Mesenchymal stem cell (in vitro differentiated cells and primary cell): ENCODE measurements around the gene SLK.

Experiments
- DNase-seq: peaks from one replicate; pipeline ENCODE4 v3.0.0-alpha.2; 2013
- H2AFZ ChIP-seq: one replicate; pipeline ENCODE4 v1.6.1; 2013; ENCODE audit warnings: low read depth, mild to moderate bottlenecking, control low read depth, inconsistent platforms, low read length, moderate library complexity
- H2AK5ac ChIP-seq: 2 replicates; pipeline ENCODE4 v1.6.1; 2013; ENCODE audit warnings: low read length, moderate library complexity, mild to moderate bottlenecking, inconsistent platforms; ENCODE audit not compliant: severe bottlenecking
- H2BK120ac ChIP-seq: one replicate; pipeline ENCODE4 v1.6.1; 2013; ENCODE audit warnings: low read depth, mild to moderate bottlenecking, inconsistent platforms, low read length, moderate library complexity
- H2BK12ac ChIP-seq, 2 experiments: one replicate each; pipeline ENCODE4 v1.6.1; 2013; ENCODE audit warnings: inconsistent platforms in 2 of 2, low read length in 2 of 2, mild to moderate bottlenecking in 2 of 2, moderate library complexity in 2 of 2, control low read depth in 1 of 2
- H2BK15ac ChIP-seq: one replicate; pipeline ENCODE4 v1.6.1; 2013; ENCODE audit warnings: mild to moderate bottlenecking, low read depth, inconsistent platforms; ENCODE audit not compliant: poor library complexity, severe bottlenecking
- H2BK5ac ChIP-seq: 2 replicates; pipeline ENCODE4 v1.6.1; 2013; ENCODE audit warnings: low read depth, mild to moderate bottlenecking, low read length, control low read depth, inconsistent platforms; ENCODE audit not compliant: poor library complexity, severe bottlenecking
- H3K14ac ChIP-seq, 2 experiments: one replicate each; pipeline ENCODE4 v1.6.1; 2013; ENCODE audit warnings: inconsistent platforms in 2 of 2, low read length in 2 of 2, control low read depth in 1 of 2, mild to moderate bottlenecking in 1 of 2, moderate library complexity in 1 of 2
- H3K18ac ChIP-seq, 2 experiments: one replicate each; pipeline ENCODE4 v1.6.1; 2013; ENCODE audit warnings: inconsistent platforms in 2 of 2, low read length in 2 of 2, control low read depth in 1 of 2, low read depth in 1 of 2, mild to moderate bottlenecking in 1 of 2
- H3K23ac ChIP-seq, 2 experiments: one replicate each; pipeline ENCODE4 v1.6.1; 2013; ENCODE audit warnings: inconsistent platforms in 2 of 2, low read length in 2 of 2, mild to moderate bottlenecking in 2 of 2, moderate library complexity in 2 of 2, control low read depth in 1 of 2
- H3K27ac ChIP-seq: 2 replicates; pipeline ENCODE4 v1.5.1; 2013; ENCODE audit warnings: mild to moderate bottlenecking, moderate library complexity, low read length, control low read depth, inconsistent platforms; ENCODE audit not compliant: poor library complexity, severe bottlenecking
- H3K27me3 ChIP-seq, 2 experiments: 2 replicates each; pipeline versions ENCODE4 v1.6.1 to v1.7.0; 2013; ENCODE audit warnings: low read length in 2 of 2, mild to moderate bottlenecking in 2 of 2, moderate library complexity in 2 of 2, control low read depth in 1 of 2, inconsistent platforms in 1 of 2; ENCODE audit not compliant: control insufficient read depth in 1 of 2, insufficient read depth in 1 of 2
- H3K36me3 ChIP-seq, 2 experiments: 2 replicates each; pipeline versions ENCODE4 v1.6.1 to v1.7.0; 2013; ENCODE audit warnings: low read length in 2 of 2, control low read depth in 1 of 2, inconsistent platforms in 1 of 2, low read depth in 1 of 2, mild to moderate bottlenecking in 1 of 2; ENCODE audit not compliant: insufficient read depth in 2 of 2, control insufficient read depth in 1 of 2
- H3K4ac ChIP-seq, 2 experiments: one replicate each; pipeline ENCODE4 v1.6.1; 2013; ENCODE audit warnings: inconsistent platforms in 2 of 2, low read length in 2 of 2, mild to moderate bottlenecking in 2 of 2, moderate library complexity in 2 of 2, control low read depth in 1 of 2, low read depth in 1 of 2
- H3K4me1 ChIP-seq: 2 replicates; pipeline ENCODE4 v1.6.1; 2013; ENCODE audit warnings: low read depth, low read length, control low read depth; ENCODE audit not compliant: control insufficient read depth, insufficient read depth
- H3K4me2 ChIP-seq: 2 replicates; pipeline ENCODE4 v1.6.1; 2013; ENCODE audit warnings: low read length, mild to moderate bottlenecking, inconsistent platforms; ENCODE audit not compliant: poor library complexity, severe bottlenecking
- H3K4me3 ChIP-seq, 2 experiments: 2 replicates each; pipeline versions ENCODE4 v1.5.1 to v1.7.0; 2013; ENCODE audit warnings: low read length in 2 of 2, mild to moderate bottlenecking in 2 of 2, control low read depth in 1 of 2, low read depth in 1 of 2; ENCODE audit not compliant: insufficient read depth in 1 of 2
- H3K79me1 ChIP-seq: replicated peaks from 2 replicates; pipeline ENCODE4 v1.6.1; 2013; ENCODE audit warnings: mild to moderate bottlenecking, control low read depth, low read length, inconsistent platforms; ENCODE audit not compliant: poor library complexity, severe bottlenecking
- H3K9ac ChIP-seq: 2 replicates; pipeline ENCODE4 v1.7.0; 2013; ENCODE audit warnings: mild to moderate bottlenecking, low read length, moderate library complexity
- H3K9me3 ChIP-seq: 2 replicates; pipeline ENCODE4 v1.7.0; 2013; ENCODE audit warnings: mild to moderate bottlenecking, low read length; ENCODE audit not compliant: control insufficient read depth
- H4K8ac ChIP-seq: one replicate; pipeline ENCODE4 v1.6.1; 2013; ENCODE audit warnings: inconsistent platforms, mild to moderate bottlenecking, low read length, moderate library complexity
- H4K91ac ChIP-seq: one replicate; pipeline ENCODE4 v1.6.1; 2013; ENCODE audit warnings: mild to moderate bottlenecking, low read length, inconsistent platforms
- WGBS: methylation state at CpG from one replicate; pipeline ENCODE4 v1.1.7; 2013; ENCODE audit warnings: mixed read lengths; 5-methylcytosine and 5-hydroxymethylcytosine counted together

The SLK gene

DNA sequence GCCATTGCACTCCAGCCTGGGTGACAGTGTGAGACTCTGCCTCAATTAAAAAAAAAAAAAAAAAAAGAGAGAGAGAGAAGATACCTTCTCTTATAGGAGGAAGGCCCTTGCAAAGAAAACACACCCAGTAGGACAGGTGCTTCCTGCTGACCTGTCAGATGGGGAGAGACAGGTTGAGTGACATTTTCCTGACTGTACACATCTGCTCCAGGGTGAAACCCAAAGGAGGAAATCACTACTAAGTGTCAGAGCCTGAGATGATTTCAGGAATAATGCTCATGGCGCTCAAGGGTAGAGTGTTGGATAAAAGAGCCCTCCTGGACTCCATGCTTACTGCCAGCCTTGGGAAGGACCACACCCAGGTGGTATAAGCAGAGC is 47.3 kb upstream of the SLK start:
- Histone ChIP-seq H2BK120ac (no peak overlapping the region), H3K23ac (no peak overlapping the region), H2AK5ac (no peak overlapping the region), H4K91ac (no peak overlapping the region), H3K27me3 (no peaks in the 10 kb centered on the region), H3K4me3 (no peak overlapping the region), H3K9ac (no peak overlapping the region), H2AFZ (no peak overlapping the region), H2BK15ac (no peak overlapping the region), H3K18ac (no peak overlapping the region), H3K9me3 (no peaks in the 10 kb centered on the region), H3K4me2 (no peak overlapping the region), H3K27ac (no peak overlapping the region), H2BK12ac (no peak overlapping the region), H3K36me3 (peaks cover 0 to 11% of the 10 kb centered on the region in 2 experiments), H2BK5ac (no peak overlapping the region), H3K4me1 (peaks cover 9% of the 10 kb centered on the region), H4K8ac (no peak overlapping the region), H3K4ac (no peak overlapping the region), H3K79me1 (peaks cover 4% of the 10 kb centered on the region), H3K14ac (no peak overlapping the region)
- 98% methylated on average over 1 of the region's 1 CpG for WGBS
- no peak for DNase-seq

DNA sequence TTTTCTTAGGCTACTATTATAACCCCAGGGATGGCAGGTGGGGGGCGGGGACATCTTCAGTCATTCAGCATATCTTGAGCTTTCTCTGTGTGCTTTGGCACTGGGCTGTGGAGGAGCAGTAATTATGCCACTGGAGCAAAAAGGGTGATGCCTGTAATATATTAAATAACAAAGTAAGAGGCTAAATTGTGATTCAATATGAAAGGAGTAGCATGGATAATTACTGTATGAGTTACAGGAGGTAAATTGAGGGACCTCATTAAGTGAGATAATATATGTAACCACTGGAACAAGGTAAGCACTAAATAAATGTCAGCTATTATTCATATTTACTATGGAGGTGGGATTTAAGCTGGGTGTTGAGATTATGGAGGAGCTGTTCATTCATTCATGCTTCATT is 45.7 kb upstream of the SLK start:
- Histone ChIP-seq H3K27ac (no peak overlapping the region), H3K14ac (no peak overlapping the region), H3K18ac (no peak overlapping the region), H2AK5ac (no peak overlapping the region), H3K4me1 (peaks cover 6% of the 10 kb centered on the region), H3K79me1 (no peaks in the 10 kb centered on the region), H2BK12ac (no peak overlapping the region), H3K27me3 (no peaks in the 10 kb centered on the region), H3K4me3 (no peak overlapping the region), H3K9ac (no peak overlapping the region), H3K9me3 (no peaks in the 10 kb centered on the region), H2BK5ac (no peak overlapping the region), H3K4me2 (no peak overlapping the region), H3K4ac (no peak overlapping the region), H2BK15ac (no peak overlapping the region), H3K23ac (no peak overlapping the region), H2AFZ (no peak overlapping the region), H4K8ac (no peak overlapping the region), H2BK120ac (no peak overlapping the region), H4K91ac (no peak overlapping the region), H3K36me3 (no peaks in the 10 kb centered on the region)
- DNase-seq = no peak
- WGBS = 88% methylated on average over 1 of the region's 1 CpG

DNA sequence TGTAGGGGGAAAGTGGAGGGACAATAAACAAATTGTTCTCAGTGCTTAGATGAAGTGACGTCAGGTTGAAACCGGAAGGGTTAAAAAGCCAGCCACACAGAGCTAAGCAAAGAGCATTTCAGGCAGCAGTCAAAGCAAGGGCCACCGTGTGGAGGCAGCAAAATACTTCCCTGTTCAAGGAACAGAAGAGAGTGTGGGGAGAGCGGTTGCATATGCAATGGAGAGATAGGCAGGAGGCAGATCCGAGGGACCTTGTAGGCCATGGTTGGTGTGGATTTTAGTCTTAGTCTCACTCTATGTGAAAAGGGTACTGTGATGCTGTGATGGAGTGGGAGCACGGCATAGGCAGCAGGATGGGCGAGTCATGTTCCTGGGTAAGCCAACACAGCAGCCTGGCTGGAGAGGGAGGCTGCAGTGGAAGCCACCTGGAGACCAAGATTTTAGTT is 45.2 kb upstream of the SLK start:
- H3K9ac ChIP-seq = no peak overlapping the region
- no peak overlapping the region for H4K8ac ChIP-seq
- no peaks in the 10 kb centered on the region for H3K9me3 ChIP-seq
- no peaks in the 10 kb centered on the region for H3K27me3 ChIP-seq
- no peak overlapping the region for H3K18ac ChIP-seq
- no peak overlapping the region for H3K4ac ChIP-seq
- H2BK12ac ChIP-seq = no peak overlapping the region
- DNase-seq = no peak
- no peak overlapping the region for H2BK120ac ChIP-seq
- H3K36me3 ChIP-seq = no peaks in the 10 kb centered on the region
- no peak overlapping the region for H2BK15ac ChIP-seq
- no peak overlapping the region for H2AFZ ChIP-seq
- no peaks in the 10 kb centered on the region for H3K79me1 ChIP-seq
- no peak overlapping the region for H2AK5ac ChIP-seq
- 72% methylated on average over 7 of the region's 7 CpGs for WGBS
- no peak overlapping the region for H3K23ac ChIP-seq
- no peak overlapping the region for H3K4me2 ChIP-seq
- H4K91ac ChIP-seq = peak overlapping the region; percentile 18
- H3K14ac ChIP-seq = no peak overlapping the region
- no peak overlapping the region for H2BK5ac ChIP-seq
- peaks cover 6% of the 10 kb centered on the region for H3K4me1 ChIP-seq
- H3K4me3 ChIP-seq = no peak overlapping the region
- H3K27ac ChIP-seq = no peak overlapping the region

DNA sequence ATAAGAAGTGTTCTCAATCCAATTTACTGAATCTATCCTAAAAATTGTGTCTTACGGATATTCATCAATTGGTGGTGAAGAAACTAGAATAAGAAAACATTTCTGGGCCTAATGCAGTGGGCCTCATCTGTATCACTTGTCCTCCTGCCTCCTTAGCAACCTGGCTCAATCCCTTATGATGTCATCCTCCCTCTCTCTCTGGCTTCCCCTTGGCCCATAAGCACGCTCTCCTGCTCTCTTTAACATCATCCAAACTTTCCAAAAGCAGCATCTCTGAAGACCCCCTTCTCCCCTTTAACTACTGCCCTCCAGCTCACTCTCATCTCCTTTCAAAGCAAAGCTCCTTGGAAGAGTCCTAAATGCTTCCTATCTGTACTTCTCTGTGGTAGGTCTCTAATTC is 44.3 kb upstream of the SLK start:
- Histone ChIP-seq H2AK5ac (no peak overlapping the region), H2BK120ac (no peak overlapping the region), H3K4me1 (peaks cover 2% of the 10 kb centered on the region), H2BK12ac (no peak overlapping the region), H3K9ac (no peak overlapping the region), H2BK15ac (no peak overlapping the region), H4K91ac (no peak overlapping the region), H3K23ac (no peak overlapping the region), H3K79me1 (no peaks in the 10 kb centered on the region), H3K4ac (no peak overlapping the region), H3K27ac (no peak overlapping the region), H4K8ac (no peak overlapping the region), H3K27me3 (no peaks in the 10 kb centered on the region), H3K14ac (no peak overlapping the region), H2BK5ac (no peak overlapping the region), H3K9me3 (no peaks in the 10 kb centered on the region), H2AFZ (no peak overlapping the region), H3K4me3 (no peak overlapping the region), H3K4me2 (no peak overlapping the region), H3K18ac (no peak overlapping the region), H3K36me3 (no peaks in the 10 kb centered on the region)
- WGBS = 94% methylated on average over 2 of the region's 2 CpGs
- DNase-seq = no peak
